ENCODE results near the gene FKBP5. TPM values are rescaled to one million over a fixed set of nuclear protein-coding genes. Genes with fewer than 3 reads are reported as not detected.
A peak's percentile ranks its signal among the peaks of the same experiment; 100 is the strongest.

The FKBP5 gene
- total RNA-seq, 1 donor from 2014 or later, result 9.7 TPM

- Histone ChIP-seq H3K27me3 (ENCODE audit: control insufficient read depth, insufficient read depth, low read length) (no peaks in the 10 kb centered on the region), H3K36me3 (ENCODE audit: control insufficient read depth, insufficient read depth, low read length) (no peaks in the 10 kb centered on the region), H3K4me3 (ENCODE audit: low read depth, low read length) (no peak overlapping the region)
- DNase-seq (ENCODE audit: low read depth), result no peak
- no peak for TF ChIP-seq CTCF (IDR thresholded peaks at IDR 0.05; ENCODE audit: insufficient read depth, low read length, poor library complexity, severe bottlenecking)
These were observed 55.1 kb downstream of the FKBP5 start for GRCh38 chr6:35633579-35634089.

- H3K27me3 ChIP-seq (ENCODE audit: control insufficient read depth, insufficient read depth, low read length), result no peaks in the 10 kb centered on the region
- H3K4me3 ChIP-seq (ENCODE audit: low read depth, low read length), result no peak overlapping the region
- no peak for TF ChIP-seq CTCF (IDR thresholded peaks at IDR 0.05; ENCODE audit: insufficient read depth, low read length, poor library complexity, severe bottlenecking)
- H3K36me3 ChIP-seq (ENCODE audit: control insufficient read depth, insufficient read depth, low read length), result no peaks in the 10 kb centered on the region
- no peak for DNase-seq (ENCODE audit: low read depth)
These were observed 58.8 kb downstream of the FKBP5 start for GRCh38 chr6:35629876-35630378.

GRCh38 chr6:35626401-35626800 is 62.3 kb downstream of the FKBP5 start:
- no peak overlapping the region for H3K4me3 ChIP-seq (ENCODE audit: low read depth, low read length)
- no peak for TF ChIP-seq CTCF (IDR thresholded peaks at IDR 0.05; ENCODE audit: insufficient read depth, low read length, poor library complexity, severe bottlenecking)
- no peaks in the 10 kb centered on the region for H3K27me3 ChIP-seq (ENCODE audit: control insufficient read depth, insufficient read depth, low read length)
- no peaks in the 10 kb centered on the region for H3K36me3 ChIP-seq (ENCODE audit: control insufficient read depth, insufficient read depth, low read length)
- no peak for DNase-seq (ENCODE audit: low read depth)

GRCh38 chr6:35624341-35625070 is 64.2 kb downstream of the FKBP5 start:
- TF ChIP-seq CTCF (IDR thresholded peaks at IDR 0.05; ENCODE audit: insufficient read depth, low read length, poor library complexity, severe bottlenecking), result peak; percentile 4
- Histone ChIP-seq H3K36me3 (ENCODE audit: control insufficient read depth, insufficient read depth, low read length) (no peaks in the 10 kb centered on the region), H3K4me3 (ENCODE audit: low read depth, low read length) (no peak overlapping the region), H3K27me3 (ENCODE audit: control insufficient read depth, insufficient read depth, low read length) (no peaks in the 10 kb centered on the region)
- no peak for DNase-seq (ENCODE audit: low read depth)

GRCh38 chr6:35622283-35622682 is 66.4 kb downstream of the FKBP5 start:
- Histone ChIP-seq H3K36me3 (ENCODE audit: control insufficient read depth, insufficient read depth, low read length) (no peaks in the 10 kb centered on the region), H3K4me3 (ENCODE audit: low read depth, low read length) (no peak overlapping the region), H3K27me3 (ENCODE audit: control insufficient read depth, insufficient read depth, low read length) (no peaks in the 10 kb centered on the region)
- TF ChIP-seq CTCF (IDR thresholded peaks at IDR 0.05; ENCODE audit: insufficient read depth, low read length, poor library complexity, severe bottlenecking), result no peak
- no peak for DNase-seq (ENCODE audit: low read depth)

Measured in kidney epithelial cell (primary cell).